GM12864 (cell line): ENCODE data around the gene STARD7.

Source experiments
- DNase-seq: peaks from one replicate; pipeline ENCODE4 v3.0.0-alpha.2; 2011; ENCODE audit warnings: low read depth
- H3K4me3 ChIP-seq: 2 replicates; pipeline ENCODE4 v1.5.1; 2011; ENCODE audit warnings: mild to moderate bottlenecking, low read depth, low read length, control low read depth
- CTCF ChIP-seq: IDR thresholded peaks from 2 replicates; pipeline ENCODE4 v1.5.1; 2011; ENCODE audit warnings: low read depth, mild to moderate bottlenecking, moderate library complexity, low read length, control low read depth, inconsistent platforms; ENCODE audit errors: missing control alignments

Gene STARD7

DNA sequence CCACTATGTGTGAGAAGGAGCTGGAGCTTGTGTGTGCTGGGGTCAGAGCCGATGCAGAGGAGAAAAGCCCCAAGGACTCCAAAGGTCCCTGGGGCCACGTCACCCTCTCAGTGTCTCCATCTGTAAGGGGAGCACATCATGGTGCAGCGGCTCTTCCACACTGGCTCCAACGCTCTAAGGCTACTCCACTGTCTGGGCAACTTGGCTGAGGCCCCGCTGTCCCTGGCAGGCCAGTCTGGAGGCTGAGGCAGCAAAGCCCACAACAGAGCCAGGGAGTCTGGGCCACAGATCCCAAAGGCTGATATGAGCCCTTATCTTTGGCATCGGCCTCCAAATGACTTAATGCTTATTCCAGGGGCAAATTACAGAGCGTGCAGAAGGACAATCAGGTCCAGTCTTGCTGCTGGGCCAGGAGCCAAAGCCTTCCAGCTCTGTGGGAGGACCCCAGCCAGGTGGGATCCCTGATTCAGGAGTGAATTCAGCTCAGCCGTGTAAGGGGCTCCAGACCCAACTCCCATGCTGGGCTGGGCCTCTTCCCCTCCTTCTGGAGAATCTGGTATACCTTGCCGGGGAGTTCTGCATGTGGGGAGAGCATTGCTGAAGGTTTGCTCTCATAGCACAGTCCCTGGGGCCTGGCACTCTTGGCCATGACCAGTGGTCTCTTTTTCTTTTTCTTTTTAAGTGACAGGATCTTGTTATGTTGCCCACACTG lies 61.6 kb downstream of the STARD7 start:
- no peak for TF ChIP-seq CTCF
- peak overlapping the region; percentile 68; the same call in 1 of the 2 replicates for H3K4me3 ChIP-seq
- no peak for DNase-seq

DNA sequence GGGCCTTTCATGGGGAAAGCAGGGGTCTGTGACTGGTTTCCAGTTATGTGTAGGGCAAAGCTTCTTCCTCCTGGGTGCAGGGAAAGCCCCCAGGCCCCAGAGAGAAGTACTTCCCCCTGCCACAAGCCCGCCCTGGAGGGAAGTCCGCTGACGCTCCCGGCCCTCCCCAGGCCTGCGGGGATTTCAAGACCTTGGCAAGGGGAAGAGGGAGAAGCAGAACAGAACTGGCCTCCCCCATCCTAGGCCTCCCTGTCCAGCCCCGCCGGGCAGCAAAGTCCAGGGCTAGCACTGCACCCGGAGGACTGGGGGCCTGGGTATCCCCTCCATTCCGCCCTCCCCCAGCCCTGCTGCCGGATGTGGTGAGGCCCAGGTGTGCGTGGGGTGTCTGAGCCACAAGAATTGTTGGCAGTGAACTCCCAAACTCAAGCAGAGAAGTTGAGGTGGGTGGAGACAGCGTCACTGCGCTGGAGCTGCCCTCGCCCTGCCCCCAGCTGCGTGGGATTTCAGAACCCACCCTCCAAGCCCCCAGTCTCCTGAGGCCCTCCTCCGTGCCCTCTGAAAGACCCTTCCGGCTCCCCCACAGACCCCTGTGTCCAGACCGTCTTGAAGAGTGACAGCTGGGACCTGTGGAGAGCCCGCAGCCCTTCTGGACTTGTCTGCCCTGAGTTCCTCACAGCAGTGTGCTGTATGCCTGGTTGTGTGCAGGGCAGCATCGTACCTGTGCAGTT lies 62.3 kb downstream of the STARD7 start:
- TF ChIP-seq CTCF, result no peak
- H3K4me3 ChIP-seq, result peak overlapping the region; percentile 68
- DNase-seq, result no peak

- peak overlapping the region; percentile 68 for H3K4me3 ChIP-seq
- no peak for TF ChIP-seq CTCF
- no peak for DNase-seq
Measured at GRCh38 chr2:96145848-96146152, 62.8 kb downstream of the STARD7 start.

DNA sequence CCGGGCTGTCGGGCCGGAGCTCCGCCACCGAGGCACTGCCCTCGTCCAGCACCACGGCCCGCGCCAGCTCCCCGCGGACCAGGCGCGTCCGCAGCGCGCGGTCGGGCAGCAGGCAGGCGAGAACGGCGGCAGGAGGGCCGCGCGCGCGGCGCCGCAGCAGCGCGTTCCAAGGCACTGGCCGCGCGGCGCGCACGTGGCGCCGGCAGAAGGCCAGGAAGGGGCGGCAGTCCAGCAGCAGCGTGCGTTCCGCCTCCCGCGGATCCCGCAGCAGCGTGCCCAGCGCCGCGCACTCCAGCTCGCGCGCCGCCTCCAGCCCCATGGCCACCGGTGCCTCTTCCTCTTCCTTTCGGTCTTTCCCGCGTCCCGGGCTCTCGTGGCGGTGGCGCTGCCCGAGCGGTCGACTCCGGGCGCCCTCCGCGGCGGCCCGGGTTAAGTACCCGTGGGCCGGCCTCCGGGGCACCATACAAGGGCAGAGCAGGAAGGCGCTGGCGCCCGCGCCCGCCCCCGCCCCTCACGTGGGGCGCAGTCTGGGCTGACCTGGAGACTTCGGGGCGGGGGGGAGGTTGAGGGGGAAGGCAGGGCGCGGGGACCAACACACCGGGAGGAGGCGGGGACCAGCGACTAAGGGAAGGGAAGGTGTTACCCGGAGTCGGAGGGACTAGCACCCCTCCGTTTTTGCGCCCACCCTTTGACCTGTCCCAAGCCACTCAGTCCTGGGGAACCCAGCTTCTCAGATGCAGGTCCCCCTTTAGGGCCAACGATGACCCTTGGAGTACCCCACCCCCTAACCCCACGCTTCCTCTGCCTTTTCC lies 63.4 kb downstream of the STARD7 start, which contains the start of gene DUSP2:
Gene DUSP2, minus strand, starts transcription at position 405 of the 812 bp plus-strand sequence. Its CDS starts 86 bp downstream, at position 319.
- peak within 1 kb of the TSS; percentile 68 for H3K4me3 ChIP-seq
- no peak for TF ChIP-seq CTCF
- DNase-seq, result peak; percentile 81

DNA sequence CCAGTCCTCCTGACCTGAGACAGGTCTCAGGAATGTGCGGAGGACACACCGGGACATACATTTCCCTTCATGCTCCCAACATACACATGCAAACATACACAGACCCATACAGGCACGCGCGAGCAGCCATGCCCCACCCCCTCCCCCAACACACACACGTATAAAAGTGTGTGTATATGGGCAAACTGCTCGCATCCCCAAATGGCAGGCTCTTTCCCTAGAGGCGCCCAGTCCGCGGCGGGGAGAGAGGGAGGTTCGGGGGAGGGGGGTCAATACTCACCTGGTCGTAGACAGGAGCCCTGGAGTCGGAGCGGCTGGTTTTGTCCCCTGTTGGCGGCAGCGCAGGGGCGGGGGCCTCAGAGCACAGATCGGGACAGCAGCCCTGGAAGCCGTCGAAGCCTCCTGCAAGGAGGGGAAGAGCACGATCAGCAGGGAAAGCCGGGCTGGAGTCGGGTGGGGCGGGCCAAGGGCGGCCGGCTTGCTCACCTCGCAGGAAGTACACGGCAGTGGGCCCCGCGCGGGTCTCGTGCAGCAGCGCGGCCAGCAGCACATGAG lies 64.1 kb downstream of the STARD7 start:
- peak overlapping the region; percentile 68 for H3K4me3 ChIP-seq
- no peak for TF ChIP-seq CTCF
- no peak for DNase-seq

DNA sequence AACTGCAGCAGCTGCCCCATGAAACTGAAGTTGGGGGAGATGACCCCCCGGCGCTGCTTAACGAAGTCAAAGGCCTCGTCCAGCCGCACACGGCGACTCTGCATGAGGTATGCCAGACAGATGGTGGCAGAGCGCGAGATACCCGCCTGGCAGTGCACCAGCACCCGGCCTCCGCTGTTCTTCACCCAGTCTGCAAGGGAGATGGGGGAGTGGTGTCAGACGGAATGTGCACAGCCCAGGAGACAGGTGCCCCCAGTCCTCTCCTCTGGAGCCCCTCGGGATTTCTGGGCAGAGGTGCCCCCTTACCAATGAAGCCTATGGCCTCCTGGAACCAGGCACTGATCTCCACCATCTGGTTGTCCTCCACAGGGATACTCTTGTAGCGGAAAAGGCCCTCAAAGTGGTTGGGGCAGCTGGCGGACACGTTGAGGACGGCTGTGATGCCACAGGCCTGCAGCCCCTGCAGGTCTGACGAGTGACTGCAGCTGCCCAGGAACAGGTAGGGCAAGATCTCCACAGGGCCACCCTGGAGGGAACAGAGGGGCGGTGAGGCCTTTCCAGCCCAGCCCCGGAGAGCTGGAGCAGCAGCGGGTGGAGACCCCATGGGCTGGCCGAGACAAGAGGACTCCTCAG lies 64.7 kb downstream of the STARD7 start:
- peak; percentile 59 for TF ChIP-seq CTCF
- no peak for DNase-seq
- H3K4me3 ChIP-seq, result peak overlapping the region; percentile 68
